HepG2 (cell line): ENCODE measurements around the gene ZNF548. TPM values are rescaled to one million over a fixed set of nuclear protein-coding genes. Genes with fewer than 3 reads are reported as not detected.

Experiments
- ATAC-seq: fragments of 200-7000 bp; cut with Tn5 transposase; 3 replicates; pipeline ENCODE4 v1.9.1; 2020; ENCODE audit warnings: mild to moderate bottlenecking, moderate library complexity
- BruUV-seq: library from RNA; stranded (reverse); fragments of 400-500 nt; replicated peaks from 2 replicates; lab custom pipeline; 2021; lab: Mats Ljungman, UMichigan
- CTCF ChIA-PET: fragments of 300-600 bp; formaldehyde crosslinking; extraction: SDS; loops from one replicate; lab custom pipeline; 2021; ENCODE audit warnings: low total read pairs, inconsistent platforms, low intra/inter-chr PET ratio; lab: Yijun Ruan, JAX
- POLR2A ChIA-PET: fragments of 350-600 bp; sonication (Branson Sonifier 250); formaldehyde crosslinking; loops from one replicate; lab custom pipeline; 2020; ENCODE audit warnings: antibody characterized with exemption, inconsistent platforms; lab: Yijun Ruan, JAX
- DNase-seq: peaks from one replicate; pipeline ENCODE4 v3.0.0-alpha.2; 2015; ENCODE audit warnings: low spot score
- FAIRE-seq: peaks from 3 replicates; lab custom pipeline; 2011; peaks lifted over from hg19 to GRCh38; lab: Jason Lieb, UNC
- H2AFZ ChIP-seq: one replicate; pipeline ENCODE4 v1.6.1; 2011; ENCODE audit warnings: low read length, inconsistent platforms
- H3K27ac ChIP-seq: fragments of 300-600 bp; 3 replicates; pipeline ENCODE4 v1.8.0; 2011; ENCODE audit warnings: mixed run types, mild to moderate bottlenecking, mixed read lengths, low read length, inconsistent platforms; ENCODE audit not compliant: insufficient read depth; ENCODE audit errors: extremely low read length
- H3K27me3 ChIP-seq, 2 experiments: fragments of 200-600 bp in 1 of 2; 2 replicates in 1 of 2; 3 replicates in 1 of 2; pipeline versions ENCODE4 v1.6.0 to v1.8.0; 2011; ENCODE audit warnings: low read length in 2 of 2, mild to moderate bottlenecking in 2 of 2, moderate library complexity in 2 of 2, inconsistent platforms in 1 of 2; ENCODE audit not compliant: insufficient read depth in 2 of 2, control insufficient read depth in 1 of 2
- H3K36me3 ChIP-seq, 2 experiments: fragments of 200-600 bp in 1 of 2; replicated peaks in 1 of 2; 2 replicates in 1 of 2; 3 replicates in 1 of 2; pipeline versions ENCODE4 v1.5.1 to v1.8.0; 2011; ENCODE audit warnings: low read length in 2 of 2, inconsistent platforms in 1 of 2; ENCODE audit not compliant: insufficient read depth in 2 of 2, control insufficient read depth in 1 of 2
- H3K4me1 ChIP-seq: 2 replicates; pipeline ENCODE4 v1.5.1; 2012; ENCODE audit warnings: low read length, inconsistent platforms; ENCODE audit not compliant: insufficient read depth
- H3K4me2 ChIP-seq: 2 replicates; pipeline ENCODE4 v1.6.0; 2011; ENCODE audit warnings: low read depth, low read length, inconsistent platforms
- H3K4me3 ChIP-seq, 3 experiments: fragments of 200-600 bp in 1 of 3; sonication (generic), shearing (Covaris generic) in 1 of 3; replicated peaks in 1 of 3; 2 replicates each; pipeline ENCODE4 v1.5.1; 2011 to 2016; ENCODE audit warnings: low read length in 3 of 3, inconsistent platforms in 2 of 3, low read depth in 2 of 3, mild to moderate bottlenecking in 2 of 3, control low read depth in 1 of 3, mixed read lengths in 1 of 3; ENCODE audit not compliant: insufficient read depth in 1 of 3
- H3K79me2 ChIP-seq: one replicate; pipeline ENCODE4 v1.6.1; 2011; ENCODE audit warnings: low read length, inconsistent platforms; ENCODE audit not compliant: insufficient read depth
- H3K9ac ChIP-seq: 2 replicates; pipeline ENCODE4 v1.6.0; 2011; ENCODE audit warnings: mild to moderate bottlenecking, low read depth, low read length, inconsistent platforms; ENCODE audit not compliant: insufficient read depth
- H3K9me3 ChIP-seq: 2 replicates; pipeline ENCODE4 v1.5.1; 2012; ENCODE audit warnings: mild to moderate bottlenecking, low read length
- H4K20me1 ChIP-seq: 2 replicates; pipeline ENCODE4 v1.6.0; 2011; ENCODE audit warnings: inconsistent platforms, mild to moderate bottlenecking, low read length, moderate library complexity; ENCODE audit not compliant: insufficient read depth
- HIVEP1 ChIP-seq: sonication (generic); formaldehyde crosslinking; IDR thresholded peaks from 2 replicates; pipeline ENCODE4 v1.4.0; 2020; ENCODE audit warnings: mild to moderate bottlenecking, missing genetic modification reagents
- KIAA2018 ChIP-seq: sonication (generic); formaldehyde crosslinking; IDR thresholded peaks from 2 replicates; pipeline ENCODE4 v1.5.0; 2020; ENCODE audit warnings: mild to moderate bottlenecking, missing genetic modification reagents, borderline replicate concordance
- LCORL ChIP-seq, 2 experiments: fragments of 450-650 bp in 1 of 2; sonication (generic) in 1 of 2; formaldehyde crosslinking in 1 of 2; IDR thresholded peaks; 2 replicates each; pipeline versions ENCODE4 v1.5.0 to v1.6.1; 2017 to 2020; ENCODE audit warnings: antibody characterized with exemption in 1 of 2, missing genetic modification reagents in 1 of 2
- NR2F6 ChIP-seq, 2 experiments: IDR thresholded peaks; 2 replicates each; pipeline ENCODE4 v1.6.1; 2016; ENCODE audit warnings: antibody characterized with exemption in 1 of 2, mild to moderate bottlenecking in 1 of 2
- ZNF20 ChIP-seq: sonication (generic); formaldehyde crosslinking; IDR thresholded peaks from 2 replicates; pipeline ENCODE4 v1.4.0; 2020; ENCODE audit warnings: mild to moderate bottlenecking, moderate library complexity, missing genetic modification reagents
- WGBS: methylation state at CpG from one replicate; pipeline ENCODE4 v1.1.6; 2017; ENCODE audit warnings: low lambda C conversion rate; 5-methylcytosine and 5-hydroxymethylcytosine counted together
- in situ Hi-C: cut with HindIII; loops from 2 replicates; pipeline ENCODE4 v1.10.0; 2017; ENCODE audit warnings: low pct_unique_long_range_greater_than_20kb; ENCODE audit not compliant: extremely low pct_ligation_motif_present
- intact Hi-C: fragments of 100-400 bp; cut with micrococcal nuclease; formaldehyde crosslinking; loops from one replicate; pipeline ENCODE4 v1.10.0; 2022; ENCODE audit not compliant: unreplicated experiment
- polyA plus RNA-seq, 8 experiments: library from polyadenylated mRNA; depleted of rRNA in 3 of 8; stranded (reverse) in 7 of 8; unstranded in 1 of 8; fragments of >200 nt; fragmentation: Illumina TruSeq in 4 of 8; extraction: Trizol in 4 of 8; gene quantifications; 2 replicates each; pipeline versions ENCODE4 v1.2.1 to v1.2.3, GENCODE V29; 2011 to 2016; ENCODE audit warnings: low read depth in 4 of 8, missing spikeins in 1 of 8, mixed read lengths in 1 of 8; ENCODE audit not compliant: insufficient read depth in 1 of 8
- total RNA-seq, 5 experiments: library from RNA; depleted of rRNA; stranded (reverse); fragments of >200 nt; fragmentation: Illumina TruSeq; extraction: Trizol; gene quantifications; 2 replicates each; pipeline ENCODE4 v1.2.3, GENCODE V29; 2016; ENCODE audit warnings: low read depth in 1 of 5

ZNF548 gene
- total and polyA plus RNA-seq, 2 of the 13 experiments (the other 11 are each of a cell fraction or from before 2014, with no cell fraction given): 19.6 to 24.9 TPM

- ChIA-PET CTCF (no interaction called here), POLR2A (no interaction called here)
- no peak overlapping the region for H3K4me3 ChIP-seq
- H3K4me2 ChIP-seq: no peak overlapping the region
- H2AFZ ChIP-seq: no peak overlapping the region
- H3K27me3 ChIP-seq: no peaks in the 10 kb centered on the region
- intact Hi-C loops: no loop called here
- H3K27ac ChIP-seq: no peak overlapping the region
- 73% methylated on average over 4 of the region's 5 CpGs for WGBS
- TF ChIP-seq KIAA2018 (CRISPR knock-in tag) (no peak), HIVEP1 (CRISPR knock-in tag) (no peak), ZNF20 (CRISPR knock-in tag) (no peak), LCORL (IDR thresholded peaks at IDR 0.05) (peak; percentile 56; the same call in 1 of the 2 replicates), LCORL (CRISPR knock-in tag; IDR thresholded peaks at IDR 0.05) (no peak), NR2F6 (IDR thresholded peaks at IDR 0.05) (no peak), NR2F6 (CRISPR knock-in tag; IDR thresholded peaks at IDR 0.05) (no peak)
- no peaks in the 10 kb centered on the region for H3K9me3 ChIP-seq
- H3K9ac ChIP-seq: no peak overlapping the region
- H4K20me1 ChIP-seq: no peaks in the 10 kb centered on the region
- DNase-seq: no peak
- FAIRE-seq: no peak
- in situ Hi-C loops: no loop called here
- H3K79me2 ChIP-seq: peaks cover 28% of the 10 kb centered on the region
- BruUV-seq: no TSS peak
- peaks cover 18 to 42% of the 10 kb centered on the region in 2 experiments for H3K36me3 ChIP-seq
- no peak for ATAC-seq
- H3K4me1 ChIP-seq: no peaks in the 10 kb centered on the region
Observed at GRCh38 chr19:57443121-57443696, 53.6 kb downstream of the ZNF548 start.
